ENCODE data around the gene VWA7.
A peak's percentile ranks its signal among the peaks of the same experiment; 100 is the strongest.
"Not testable (repeated sequence)": the region's sequence is repeated elsewhere in the genome, so short reads cannot be mapped to it uniquely, and the experiment has no call there.

The VWA7 gene

DNA sequence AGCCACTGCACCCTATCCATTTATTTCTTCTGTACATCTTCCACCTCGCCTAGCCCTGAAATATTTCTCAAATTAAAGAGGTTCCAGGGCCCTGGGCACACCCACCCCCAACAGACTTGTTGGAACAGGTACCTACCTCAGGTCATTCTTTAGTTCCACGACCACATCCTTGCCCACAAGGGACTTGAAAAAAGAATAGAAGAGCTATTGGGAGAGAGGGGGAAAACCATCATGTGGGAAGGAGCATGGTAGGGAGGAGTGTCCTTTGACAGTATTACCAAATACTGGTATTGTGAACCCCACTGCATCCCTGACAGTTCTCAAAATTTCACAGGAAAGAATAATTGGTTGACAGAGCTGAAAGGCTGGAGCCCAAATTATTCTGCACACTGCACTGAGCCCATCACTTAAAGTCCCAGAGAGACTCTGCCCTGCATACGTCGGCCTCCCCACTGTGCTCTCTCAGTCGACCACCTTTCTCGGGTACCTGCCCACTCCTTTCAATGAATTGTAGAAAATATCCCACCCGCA lies 28.9 kb upstream of the VWA7 start:
- no peak for FAIRE-seq
- DNase-seq (ENCODE audit: insufficient read length, low spot score): no peak

DNA sequence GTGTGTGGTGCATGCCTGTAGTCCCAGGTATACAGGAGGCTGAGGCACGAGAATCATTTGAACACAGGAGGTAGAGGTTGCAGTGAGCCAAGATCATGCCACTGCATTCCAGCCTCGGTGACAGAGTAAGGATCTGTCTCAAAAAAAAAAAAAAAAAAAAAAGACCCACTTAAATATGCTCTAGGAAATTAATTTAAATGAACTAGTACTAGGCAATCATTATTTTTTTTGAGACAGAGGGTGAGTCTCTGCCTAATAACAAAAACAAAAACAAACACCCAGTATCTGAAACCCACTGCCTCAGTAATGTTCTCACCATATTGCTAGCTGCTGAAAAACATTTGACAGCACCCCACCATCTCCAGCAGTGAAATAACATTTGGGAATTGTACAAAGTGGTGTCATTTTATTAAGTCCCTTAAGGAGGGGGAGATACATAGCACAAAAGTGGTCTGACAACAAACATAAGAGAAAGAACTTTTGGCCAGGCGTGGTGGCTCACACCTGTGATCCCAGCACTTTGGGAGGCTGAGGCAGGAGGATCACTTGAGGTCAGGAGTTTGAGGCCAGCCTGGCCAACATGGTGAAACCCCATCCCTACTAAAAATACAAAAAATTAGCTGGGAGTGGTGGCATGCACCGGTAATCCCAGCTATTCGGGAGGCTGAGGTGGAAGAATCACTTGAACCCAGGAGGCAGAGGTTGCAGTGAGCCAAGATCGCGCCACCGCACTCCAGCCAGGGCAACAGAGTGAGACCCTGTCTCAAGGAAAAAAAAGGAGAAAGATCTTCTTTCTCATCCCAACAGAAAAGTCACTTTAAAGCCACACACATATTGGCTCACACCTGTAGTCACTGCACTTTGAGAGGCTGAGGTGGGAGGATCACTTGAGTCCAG lies 24.2 kb upstream of the VWA7 start:
- FAIRE-seq; DNase-seq (ENCODE audit: insufficient read length, low spot score): not testable (repeated sequence)

DNA sequence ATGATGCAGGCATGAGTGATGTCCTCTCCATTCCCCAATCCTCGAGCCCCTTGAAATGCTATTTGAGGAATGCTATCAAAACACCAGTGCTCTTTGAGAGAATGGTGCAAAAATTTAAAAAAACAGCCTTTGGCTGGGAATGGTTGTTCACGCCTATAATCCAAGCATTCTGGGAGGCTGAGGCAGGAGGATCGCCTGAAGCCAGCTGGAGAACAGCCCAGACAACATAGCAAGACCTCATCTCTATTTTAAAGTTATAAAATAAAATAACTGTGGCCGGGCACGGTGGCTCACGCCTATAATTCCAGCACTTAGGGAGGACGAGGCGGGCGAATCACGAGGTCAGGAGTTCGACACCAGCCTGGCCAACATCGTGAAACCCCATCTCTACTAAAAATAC lies 22.7 kb upstream of the VWA7 start:
- FAIRE-seq: no peak

DNA sequence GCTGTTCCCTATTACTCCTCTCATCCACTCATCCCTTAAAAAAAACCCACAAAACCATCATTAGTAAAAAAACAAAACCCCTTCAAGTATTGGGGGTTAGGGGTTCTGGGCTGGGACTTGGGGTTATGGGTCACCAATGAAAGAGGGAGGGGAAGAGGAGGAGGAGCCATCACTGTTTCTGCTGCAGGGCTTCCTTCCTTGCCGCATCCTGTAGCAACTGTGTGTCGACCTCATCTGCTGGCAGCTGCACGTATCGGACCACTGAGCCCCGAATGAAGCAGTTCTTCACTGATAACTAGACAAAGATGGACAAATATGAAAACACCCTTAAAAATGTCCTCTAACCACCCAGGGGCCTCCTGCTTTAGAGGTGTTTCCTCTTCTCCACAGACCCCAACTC lies 20.5 kb upstream of the VWA7 start:
- DNase-seq (ENCODE audit: insufficient read length, low spot score): no peak
- FAIRE-seq: peak; percentile 4

More for the DNA sequence above, 22.7 kb upstream of the VWA7 start:
- DNase-seq (ENCODE audit: insufficient read length, low spot score): no peak

DNA sequence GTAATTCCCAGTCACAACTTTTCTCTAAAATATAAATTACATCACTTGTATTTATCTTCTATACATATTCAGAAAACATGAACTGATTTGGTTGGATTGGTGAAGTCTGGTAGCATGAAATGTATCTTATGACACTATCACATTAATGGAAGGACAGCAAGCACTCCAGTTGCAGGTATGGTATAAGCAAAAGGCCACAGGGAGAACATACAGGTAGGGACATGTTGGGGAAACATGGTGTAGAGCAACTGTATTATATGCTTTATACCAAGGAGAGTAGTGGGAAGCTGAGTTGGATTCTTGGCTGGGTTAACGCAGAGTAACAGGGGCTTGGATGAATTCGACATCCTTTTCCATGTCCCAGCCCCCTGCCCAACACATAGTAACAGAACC lies 19.9 kb upstream of the VWA7 start:
- no peak for FAIRE-seq
- DNase-seq (ENCODE audit: insufficient read length, low spot score): no peak

DNA sequence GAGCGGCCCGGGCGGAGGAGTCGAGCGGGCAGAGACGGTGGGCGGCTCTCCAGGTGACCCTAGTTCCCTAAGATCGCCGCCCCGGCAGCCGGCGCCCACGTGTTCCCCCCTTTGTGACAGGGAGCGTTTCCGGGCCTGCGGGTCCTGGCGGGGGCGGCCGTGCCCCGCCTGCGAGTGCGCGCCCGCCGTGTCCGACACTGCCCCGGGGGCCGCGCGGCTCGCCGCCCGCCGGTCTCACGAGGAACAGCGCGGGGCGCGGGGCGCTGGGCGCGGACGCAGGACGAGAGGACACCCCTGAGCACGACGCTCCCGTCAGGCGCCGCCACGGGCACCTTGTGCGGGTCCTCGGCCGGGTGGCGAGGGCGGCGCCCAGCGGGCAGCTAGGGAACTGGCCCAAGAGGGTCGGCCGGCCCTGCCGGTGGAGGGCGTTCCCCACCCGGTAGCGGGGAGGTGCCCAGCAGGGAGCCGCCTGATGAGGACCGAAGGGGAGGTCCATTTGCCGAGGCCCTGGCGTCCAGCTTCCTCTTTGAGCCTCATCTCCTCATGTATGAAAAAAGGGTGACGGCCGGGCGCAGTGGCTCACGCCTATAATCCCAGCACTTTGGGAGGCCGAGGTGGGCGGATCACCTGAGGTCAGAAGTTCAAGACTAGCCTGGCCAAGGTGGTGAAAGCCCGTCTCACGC lies 18.6 kb upstream of the VWA7 start, which contains the start of gene VARS1:
Gene VARS1 (minus strand): TSS at position 137 of the 683 bp plus-strand sequence. CDS start 535 bp downstream, outside the sequence.
- peak; percentile 89 for DNase-seq (ENCODE audit: insufficient read length, low spot score)
- FAIRE-seq: peak; percentile 67

DNA sequence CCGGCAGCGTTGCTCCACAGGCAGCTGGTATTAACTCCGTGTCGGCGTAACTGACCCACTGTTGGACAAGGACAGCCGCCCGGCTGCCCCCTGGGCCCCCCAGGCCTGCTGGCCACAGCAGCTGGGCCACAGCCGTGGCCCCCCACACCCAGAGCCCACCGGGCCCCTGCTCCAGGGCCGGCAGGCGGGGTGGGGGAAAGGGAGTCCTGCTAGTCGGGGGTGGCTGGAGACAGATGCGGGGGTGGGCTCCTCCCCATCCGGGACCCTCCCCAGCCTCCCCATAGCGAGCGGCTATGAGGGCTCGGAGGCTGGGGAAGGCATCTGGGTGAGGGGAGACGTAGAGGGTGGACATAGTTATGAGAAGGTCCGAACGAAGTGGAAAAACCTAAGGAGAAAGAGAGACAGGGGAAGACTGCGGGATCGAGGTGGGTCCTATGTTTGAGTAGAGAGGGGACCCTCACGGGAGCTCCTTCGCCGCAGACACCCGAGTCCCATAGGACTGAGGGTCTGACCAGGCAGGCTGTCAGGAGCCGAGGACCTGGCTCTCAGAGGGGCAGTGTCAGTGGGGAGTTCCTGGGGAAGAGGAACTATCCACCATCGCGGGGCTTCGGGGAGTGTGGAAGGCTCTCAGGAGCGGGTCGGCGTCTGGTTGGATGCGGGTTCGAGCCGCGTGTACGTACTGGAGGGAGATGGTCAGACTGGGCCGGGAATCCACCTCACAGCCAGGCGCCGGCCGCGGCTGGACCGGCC lies 17.9 kb upstream of the VWA7 start:
- DNase-seq (ENCODE audit: insufficient read length, low spot score): no peak
- peak; percentile 4 for FAIRE-seq

DNA sequence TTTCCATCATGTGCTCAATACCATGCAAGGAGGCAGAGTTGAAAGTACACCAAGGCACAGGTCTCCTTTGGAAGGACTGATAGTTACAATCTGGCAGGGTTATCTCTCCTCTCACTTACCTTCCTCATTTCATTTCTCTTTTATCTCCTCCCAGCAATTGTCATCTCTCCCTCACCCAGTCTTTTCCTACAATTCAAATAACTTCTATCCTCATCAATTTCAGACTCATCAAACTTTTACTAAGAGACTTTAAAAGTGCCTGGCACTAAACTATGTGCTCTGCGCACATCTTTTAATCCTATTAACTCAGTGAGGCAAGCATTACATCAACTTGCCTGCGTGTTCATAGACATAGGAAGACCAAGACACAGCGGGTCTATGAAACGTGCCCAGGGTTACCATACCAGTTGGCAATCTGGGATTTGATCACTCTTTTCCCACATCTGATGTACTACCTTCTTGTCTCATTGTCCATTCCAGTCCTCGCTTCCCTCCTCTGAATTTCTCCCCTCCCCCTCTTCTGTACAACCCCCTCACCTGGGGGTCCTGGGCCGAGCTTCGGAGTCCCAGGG lies 17.3 kb upstream of the VWA7 start:
- no peak for FAIRE-seq
- no peak for DNase-seq (ENCODE audit: insufficient read length, low spot score)

DNA sequence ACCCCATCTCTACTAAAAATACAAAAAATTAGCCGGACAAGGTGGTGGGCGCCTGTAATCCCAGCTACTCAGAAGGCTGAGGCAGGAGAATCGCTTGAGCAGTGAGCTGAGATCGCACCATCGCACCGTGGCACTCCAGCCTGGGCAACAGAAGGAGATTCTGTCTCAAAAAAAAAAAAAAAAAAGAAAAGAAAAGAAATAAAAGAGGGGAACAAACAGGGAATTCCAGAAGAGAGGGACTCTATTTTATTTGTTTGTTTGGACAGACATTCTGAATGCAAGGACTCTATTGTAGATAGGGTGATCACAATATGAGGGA lies 16.8 kb upstream of the VWA7 start:
- DNase-seq (ENCODE audit: insufficient read length, low spot score); FAIRE-seq: not testable (repeated sequence)

DNA sequence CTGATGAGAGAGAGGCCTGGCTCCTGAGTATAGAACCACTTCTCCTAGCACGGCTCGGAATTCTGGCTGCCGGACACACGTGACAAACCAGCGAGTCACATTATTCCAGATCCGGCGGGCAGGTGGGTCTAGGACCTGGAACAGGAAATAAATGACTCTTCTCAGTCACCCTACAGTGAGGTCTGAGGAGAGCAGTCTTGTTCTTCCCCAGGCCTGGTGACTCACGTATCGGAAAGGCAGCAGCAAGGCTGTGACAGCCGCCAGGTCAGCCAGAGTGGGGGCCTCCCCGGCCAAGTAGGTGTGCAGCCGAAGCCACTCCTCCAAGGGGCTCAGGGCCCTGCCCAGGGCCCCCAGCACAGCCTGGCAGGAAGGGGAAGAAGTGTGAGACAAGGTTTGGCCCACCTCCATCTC lies 15.6 kb upstream of the VWA7 start:
- FAIRE-seq: no peak

DNA sequence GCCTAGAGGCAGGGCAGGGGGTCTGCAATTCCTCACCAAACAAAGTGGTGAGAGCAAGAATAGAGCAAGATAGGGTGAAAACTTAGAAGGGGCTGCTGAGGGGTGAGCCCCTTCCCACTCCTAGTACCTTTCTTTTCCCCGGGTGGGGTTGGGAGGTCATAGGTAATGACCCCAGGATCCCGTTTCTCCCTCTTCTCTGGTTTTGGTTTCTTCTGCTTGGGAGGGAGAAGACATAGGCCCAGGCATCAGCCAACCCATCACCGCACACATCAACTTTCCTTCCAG lies 14.9 kb upstream of the VWA7 start:
- no peak for FAIRE-seq
- DNase-seq (ENCODE audit: insufficient read length, low spot score): no peak

More for the DNA sequence above, 15.6 kb upstream of the VWA7 start:
- no peak for DNase-seq (ENCODE audit: insufficient read length, low spot score)

DNA sequence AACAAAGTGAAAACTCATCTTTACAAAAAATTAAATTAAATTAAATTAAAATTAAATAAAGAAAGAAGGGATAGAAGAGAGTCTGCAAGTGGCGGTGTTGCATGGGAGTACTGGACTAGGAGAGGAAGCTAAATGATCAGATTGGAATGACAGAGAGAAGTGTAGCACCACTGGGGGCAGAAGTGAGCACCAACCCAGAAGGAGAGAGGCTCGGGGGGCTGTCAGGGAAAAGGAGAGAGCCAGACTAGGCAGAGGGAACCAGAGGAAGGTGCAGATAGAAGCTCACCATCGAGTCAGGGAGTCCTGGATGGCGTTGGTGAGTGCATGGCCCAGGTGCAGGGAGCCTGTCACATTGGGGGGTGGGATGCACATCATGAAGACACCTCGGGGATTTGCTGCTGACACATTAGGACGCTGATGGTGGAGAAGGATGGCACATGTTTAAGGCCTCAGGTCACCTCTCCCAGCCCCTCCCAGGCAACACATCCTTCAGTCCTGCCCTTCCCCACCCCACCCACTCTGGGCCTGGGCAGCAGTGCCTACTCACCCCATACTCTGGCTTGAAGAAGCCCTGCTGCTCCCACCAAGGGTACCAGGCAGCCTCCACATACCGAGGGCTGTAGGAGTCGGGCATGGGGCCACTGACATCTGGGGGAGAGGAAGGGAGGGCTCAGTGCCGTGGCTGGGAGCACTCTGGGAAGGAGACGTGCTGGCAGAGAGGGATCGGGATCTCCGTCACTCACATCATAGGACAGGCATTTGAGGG lies 14.4 kb upstream of the VWA7 start:
- FAIRE-seq (peak; percentile 68), DNase-seq (ENCODE audit: insufficient read length, low spot score) (no peak)

DNA sequence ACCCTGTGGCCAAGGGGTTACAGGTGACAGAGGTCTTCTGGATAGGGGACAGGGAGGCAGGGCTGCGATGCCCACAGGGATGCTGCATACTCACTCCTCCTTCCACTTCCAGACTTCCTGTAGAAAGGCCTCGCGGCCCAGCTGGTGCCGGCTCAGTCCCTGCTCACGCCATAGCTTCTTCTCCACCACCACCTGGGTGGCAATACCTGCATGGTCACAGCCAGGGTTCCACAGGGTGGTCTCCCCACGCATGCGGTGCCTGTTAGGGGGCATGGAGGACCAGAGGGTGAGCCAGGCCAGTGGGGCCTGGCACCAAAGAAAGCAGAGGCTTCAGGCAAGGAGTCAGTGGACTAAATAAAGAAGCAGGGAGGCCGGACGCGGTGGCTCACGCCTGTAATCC lies 8.3 kb upstream of the VWA7 start:
- FAIRE-seq (no peak), DNase-seq (ENCODE audit: insufficient read length, low spot score) (no peak)

DNA sequence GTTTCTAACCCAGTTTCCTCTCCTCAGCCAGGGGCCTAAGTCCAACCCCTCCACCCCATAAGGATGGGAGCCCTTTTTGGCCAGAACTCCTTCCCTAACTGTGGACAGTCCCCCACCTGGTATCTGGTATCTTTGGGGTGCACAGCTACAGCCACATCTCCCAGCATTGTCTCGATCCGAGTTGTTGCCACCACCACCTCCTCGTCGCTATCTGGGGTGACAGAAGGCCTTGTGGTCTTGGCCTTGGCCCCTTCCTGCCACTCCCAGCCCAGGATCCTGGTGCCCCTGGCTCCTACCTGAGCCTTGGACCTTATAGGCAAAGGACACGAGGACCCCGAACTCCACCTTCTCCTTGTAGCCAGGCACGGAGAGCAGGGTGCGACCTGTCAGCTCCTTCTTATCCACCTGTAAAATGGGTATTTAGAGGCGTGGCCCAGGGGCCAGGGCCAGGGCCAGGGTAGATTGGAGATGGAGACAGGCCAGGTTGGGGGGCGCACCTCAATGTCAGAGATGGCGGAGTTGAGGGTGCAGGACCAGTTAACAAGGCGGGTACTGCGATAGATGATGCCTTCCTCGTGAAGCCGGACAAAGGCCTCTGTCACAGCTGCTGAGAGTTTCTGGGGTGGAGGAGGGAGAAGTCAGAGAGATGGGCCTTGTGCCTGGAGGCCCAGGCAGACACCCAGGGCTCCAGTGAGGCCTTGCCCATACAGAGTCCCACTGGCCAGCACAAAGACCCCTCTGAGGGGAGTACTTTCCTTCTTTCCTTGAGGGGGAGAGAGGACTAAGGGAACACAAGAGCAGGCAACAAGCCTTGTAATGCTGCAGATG lies 7.2 kb upstream of the VWA7 start:
- no peak for FAIRE-seq
- DNase-seq (ENCODE audit: insufficient read length, low spot score): no peak

DNA sequence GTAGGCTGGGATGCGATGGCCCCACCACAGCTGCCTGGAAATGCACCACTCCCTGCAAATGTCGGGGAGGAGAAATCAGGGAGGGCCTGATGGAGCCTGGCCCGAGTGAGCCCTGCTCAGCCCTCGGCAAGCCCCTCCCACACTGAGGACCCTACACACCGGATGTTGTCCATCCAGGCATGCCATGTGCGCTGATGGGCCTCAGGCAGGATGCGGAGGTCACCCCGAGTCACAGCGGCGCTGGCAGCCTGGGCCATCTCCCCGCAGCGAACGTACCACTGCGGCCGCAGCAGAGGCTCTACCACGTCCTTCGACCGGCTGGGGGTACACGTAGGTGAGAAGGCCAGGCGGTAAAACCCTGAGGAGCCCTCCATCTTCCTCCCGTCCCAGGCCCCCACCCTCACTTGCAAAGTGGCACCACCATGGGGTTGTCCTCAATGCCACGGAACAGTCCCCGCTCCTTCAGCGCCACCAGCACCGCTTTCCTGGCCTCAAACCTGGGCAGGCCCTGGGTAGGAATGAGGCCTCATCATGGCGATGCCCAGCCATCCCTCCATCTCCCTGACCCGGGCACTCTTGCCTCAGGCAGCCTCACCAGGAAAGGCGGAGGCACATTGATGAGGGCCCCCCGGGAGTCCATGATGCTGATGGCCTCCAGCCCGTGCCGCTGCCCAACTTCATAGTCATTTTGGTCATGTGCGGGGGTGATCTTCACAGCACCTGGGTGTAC lies 5.2 kb upstream of the VWA7 start:
- DNase-seq (ENCODE audit: insufficient read length, low spot score) (no peak), FAIRE-seq (no peak)

DNA sequence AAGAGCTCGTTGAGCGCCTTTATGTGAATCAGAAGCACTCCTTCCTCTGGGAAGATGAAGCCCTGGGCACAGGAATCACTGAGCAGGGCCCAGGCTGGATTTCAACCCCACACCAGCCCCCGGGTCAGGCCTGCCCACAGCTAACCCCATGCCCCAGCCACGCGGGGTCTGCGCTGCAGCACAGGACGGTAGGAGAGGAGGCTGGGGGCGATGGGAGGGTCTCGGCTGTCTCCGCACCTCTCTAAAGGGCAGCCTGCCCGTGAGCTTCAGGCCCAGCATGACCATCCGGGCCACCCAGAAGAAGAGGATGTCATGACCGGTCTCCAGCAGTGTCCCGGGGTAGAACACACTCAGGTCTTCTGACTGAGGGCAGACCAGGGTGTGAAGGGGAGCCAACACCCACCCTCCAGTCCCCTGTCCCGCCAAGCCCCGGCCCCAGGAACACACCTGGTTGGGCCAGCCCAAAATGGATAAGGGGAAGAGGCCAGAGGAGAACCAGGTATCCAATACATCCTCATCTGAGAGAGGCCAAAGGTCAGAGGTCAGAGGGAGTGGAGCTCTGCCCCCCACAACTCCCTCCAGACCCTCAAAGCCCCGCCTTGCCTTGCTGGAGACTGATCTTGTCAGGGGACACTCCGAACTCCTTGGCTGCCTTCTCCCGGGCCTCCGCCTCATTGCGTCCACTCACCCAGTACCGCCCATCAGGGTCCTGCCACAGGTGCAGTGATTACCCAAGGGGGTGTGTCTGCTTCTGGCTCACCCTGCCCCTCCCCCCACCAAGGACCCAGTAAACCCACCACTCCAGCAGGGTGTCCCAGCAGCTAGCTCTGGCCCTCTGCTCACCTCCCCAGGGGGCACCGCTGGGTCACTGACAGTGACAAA lies 4.4 kb upstream of the VWA7 start:
- no peak for FAIRE-seq
- no peak for DNase-seq (ENCODE audit: insufficient read length, low spot score)

DNA sequence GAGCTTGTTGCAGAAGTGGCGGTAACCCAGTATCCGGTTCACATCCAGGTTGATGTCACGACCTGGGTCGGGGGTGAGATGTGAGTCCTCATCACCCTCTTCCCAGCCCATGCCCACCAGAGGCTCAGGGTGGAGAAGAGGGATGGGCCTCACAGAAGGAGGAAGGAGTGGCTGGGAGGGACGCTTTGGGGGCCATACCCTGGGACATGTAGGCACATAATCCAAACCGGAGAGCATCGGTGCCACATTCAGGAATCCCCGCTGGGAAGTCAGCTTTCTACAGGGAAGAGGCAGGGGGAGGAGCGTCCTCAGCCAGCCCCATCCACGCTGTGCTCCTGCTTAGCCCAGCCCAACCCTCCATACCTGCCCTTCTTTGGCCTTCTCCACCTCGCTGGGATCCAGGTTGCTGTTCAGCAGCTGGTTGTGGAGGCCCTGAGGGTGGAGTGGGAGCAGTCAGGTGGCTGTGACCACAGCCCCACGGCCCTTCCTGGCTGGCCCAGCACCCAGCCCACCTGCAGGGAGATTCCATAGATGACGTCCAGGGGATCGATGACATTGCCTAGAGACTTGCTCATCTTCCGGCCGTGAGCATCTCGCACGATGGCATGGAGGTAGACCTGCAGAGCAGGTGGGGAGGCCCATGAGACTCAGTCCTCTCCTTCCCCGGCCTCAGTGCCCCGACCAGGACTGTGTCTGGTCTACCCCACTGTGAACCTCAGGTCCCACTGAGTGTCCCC lies 3.5 kb upstream of the VWA7 start:
- DNase-seq (ENCODE audit: insufficient read length, low spot score): no peak
- no peak for FAIRE-seq
